Inferior parietal cortex (tissue), 1 donor: Measurements from ENCODE around the gene FAM222A.

Experiments
- DNase-seq: peaks from one replicate; pipeline ENCODE4 v3.0.0-alpha.2; 2016; ENCODE audit errors: extremely low spot score

The FAM222A gene

DNA sequence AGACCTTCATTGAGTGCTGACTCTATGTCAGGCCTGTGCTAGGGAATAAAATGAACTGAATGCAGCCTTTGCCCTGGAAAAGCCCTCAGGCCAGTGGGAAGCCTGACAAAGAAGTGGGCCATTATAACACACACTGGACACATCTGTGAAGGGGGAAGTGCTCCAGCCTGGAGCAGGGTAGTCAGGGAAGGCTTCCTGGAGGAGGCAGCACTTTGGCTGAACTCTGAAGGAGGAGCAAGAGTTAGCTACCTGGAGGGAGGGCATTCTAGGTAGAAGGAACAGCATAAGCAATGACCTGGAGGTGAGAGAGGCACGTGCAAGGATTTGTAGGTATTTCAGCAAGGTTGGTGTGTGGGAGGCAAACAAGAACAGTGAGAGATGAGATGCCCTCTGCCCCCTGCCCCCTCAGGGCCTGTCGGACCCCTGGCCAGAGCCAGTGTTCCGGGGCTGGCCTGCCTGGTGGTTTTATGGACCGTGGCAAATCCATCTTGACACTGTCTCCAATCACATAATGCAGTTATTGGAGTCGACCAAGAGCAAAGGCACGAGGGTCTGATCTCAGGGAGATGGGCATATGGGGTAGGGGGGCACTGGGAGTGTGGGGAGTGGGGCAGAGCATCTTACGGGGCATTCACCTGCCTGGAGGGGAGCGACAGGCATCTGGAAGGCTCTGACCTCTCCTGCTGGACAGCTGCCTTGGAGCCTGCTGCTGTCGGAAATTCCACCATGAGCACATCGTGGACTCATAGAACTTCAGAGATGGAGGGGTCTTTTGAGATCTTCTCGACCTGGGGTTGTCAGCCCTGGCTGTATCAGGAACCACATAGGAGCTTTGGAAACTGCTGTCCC, 2.7 kb upstream of the FAM222A start:
- DNase-seq = no peak

DNA sequence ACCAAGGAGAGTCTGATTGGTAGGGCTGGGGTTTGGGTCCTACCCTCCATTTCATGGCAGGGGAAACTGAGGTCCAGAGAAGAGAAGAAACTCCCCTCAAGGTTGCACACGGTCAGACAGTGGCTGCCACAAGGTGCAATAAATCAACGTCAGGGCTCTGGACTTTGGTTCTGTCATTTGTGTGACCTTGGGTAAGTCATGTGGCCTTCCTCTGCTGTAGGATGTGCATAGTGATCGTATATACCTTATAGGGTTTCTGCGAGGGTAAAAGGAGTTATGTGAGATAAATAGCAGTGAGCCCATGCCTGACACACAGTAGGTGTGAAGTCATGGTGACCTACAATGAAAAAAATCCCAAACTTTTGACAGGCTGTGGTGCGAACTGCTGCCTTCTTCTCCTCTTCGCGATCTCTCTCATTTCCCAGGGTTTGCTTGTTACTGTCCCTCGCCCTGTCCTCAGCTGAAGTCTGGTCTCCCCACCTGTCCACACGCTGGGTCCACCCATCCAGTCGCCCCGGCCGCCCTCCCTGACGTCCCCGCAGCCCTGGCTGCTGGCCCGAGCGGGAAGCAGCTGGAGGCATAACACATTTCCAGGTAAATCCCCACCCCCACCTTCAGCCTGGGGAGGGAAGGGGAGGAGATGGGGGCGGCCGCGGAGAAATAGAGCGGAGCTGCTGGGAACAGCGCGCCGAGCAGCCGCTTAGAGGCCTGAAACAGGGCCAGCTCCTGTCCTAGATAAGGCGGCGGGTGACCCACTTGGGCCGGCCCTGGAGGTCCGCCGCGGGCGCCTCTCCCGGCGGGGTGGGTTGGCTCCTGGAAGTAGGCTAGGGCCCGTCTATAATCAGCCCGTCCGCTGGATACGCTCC, 1.8 kb upstream of the FAM222A start:
- no peak for DNase-seq

DNA sequence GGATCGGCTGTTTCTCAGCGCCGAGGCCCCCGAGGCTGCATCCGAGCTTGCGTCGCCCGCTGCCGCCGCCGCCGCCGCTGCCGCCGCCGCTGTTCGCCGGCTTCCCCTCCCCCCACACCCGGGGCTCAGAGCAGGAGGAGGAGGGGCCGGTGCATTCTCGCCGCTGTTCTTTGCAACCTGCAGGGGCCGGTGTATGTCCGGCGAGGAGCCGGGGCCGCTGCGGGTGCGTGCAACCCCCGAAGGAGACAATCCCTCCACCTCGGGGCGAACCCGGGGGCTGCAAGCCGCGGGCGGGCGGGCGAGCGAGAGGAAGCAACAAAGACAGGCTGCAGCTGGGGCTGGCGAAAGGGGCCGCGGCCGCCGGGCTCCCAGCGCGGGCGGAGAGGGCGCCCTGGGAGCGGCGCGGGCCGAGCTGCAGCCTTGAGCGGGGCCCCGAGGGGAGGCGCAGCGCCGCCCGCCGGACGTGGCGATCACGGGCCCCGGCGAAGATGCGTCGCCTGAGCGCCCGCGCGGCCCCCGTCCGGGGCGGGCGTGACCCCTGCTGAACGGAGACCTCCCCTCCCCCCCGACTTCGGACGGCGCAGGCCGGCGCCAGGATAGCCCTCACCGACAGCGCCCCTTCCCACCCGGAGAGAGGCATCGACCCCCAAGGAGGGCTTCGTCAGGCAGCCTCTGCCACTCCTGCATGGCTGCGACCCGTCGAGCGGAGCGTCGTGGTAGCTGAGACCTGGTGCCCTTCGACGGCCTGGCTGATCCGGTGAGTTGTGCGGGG, 702 bp downstream of the FAM222A start:
- no peak for DNase-seq

- DNase-seq = no peak
Measured at GRCh38 chr12:109714913-109715244, 1.3 kb downstream of the FAM222A start.

GRCh38 chr12:109715310-109716091, 1.9 kb downstream of the FAM222A start:
- no peak for DNase-seq

GRCh38 chr12:109716092-109716479, 2.5 kb downstream of the FAM222A start:
- no peak for DNase-seq

- DNase-seq = peak; percentile 78
Measured at GRCh38 chr12:109716512-109717389, 3.1 kb downstream of the FAM222A start.

GRCh38 chr12:109717390-109718357, 4.0 kb downstream of the FAM222A start:
- DNase-seq = no peak

GRCh38 chr12:109718390-109718789, 4.8 kb downstream of the FAM222A start:
- no peak for DNase-seq

- no peak for DNase-seq
Measured at GRCh38 chr12:109719123-109720022, 5.7 kb downstream of the FAM222A start.

- no peak for DNase-seq
Measured at GRCh38 chr12:109720152-109720856, 6.7 kb downstream of the FAM222A start.

DNA sequence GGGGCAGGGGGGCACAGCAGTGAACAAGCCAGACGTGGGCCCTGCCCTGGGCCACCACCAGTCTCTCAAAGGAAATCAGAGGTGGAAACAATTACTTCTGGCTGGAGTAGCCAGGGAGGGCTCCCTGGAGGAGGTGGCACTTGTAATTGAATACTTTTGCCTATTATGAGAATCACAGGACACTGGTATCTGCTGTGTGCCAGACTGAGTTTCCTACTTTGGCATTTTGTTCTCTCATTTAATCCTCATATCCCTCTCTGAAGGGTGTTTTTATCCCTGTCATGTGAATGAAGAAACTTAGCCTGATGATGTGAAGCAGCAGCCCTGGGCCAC, 7.2 kb downstream of the FAM222A start:
- no peak for DNase-seq

DNA sequence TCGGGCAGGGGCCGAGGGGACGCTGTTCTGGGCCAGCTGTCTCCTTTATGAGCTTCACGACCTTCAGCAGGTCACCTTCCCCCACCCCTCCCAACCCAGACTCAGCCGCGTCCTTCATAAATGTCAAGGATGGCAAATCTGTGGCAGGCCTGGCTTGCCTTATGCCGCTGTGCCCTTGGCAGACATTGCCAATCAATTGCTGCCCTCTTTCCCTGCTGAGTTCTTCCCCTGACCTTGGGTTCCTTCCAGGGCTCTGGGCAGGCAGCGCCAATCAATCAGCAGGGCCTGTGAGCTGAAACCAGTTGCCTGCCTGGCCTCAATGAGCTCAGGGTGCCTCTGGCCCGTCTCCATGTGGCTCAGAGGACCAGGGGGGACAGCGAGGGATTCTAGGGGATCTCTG, 7.7 kb downstream of the FAM222A start:
- DNase-seq = no peak

- no peak for DNase-seq
Measured at GRCh38 chr12:109722022-109722720, 8.5 kb downstream of the FAM222A start.

- no peak for DNase-seq
Measured at GRCh38 chr12:109722721-109723094, 9.1 kb downstream of the FAM222A start.

- peak; percentile 78 for DNase-seq
Measured at GRCh38 chr12:109723311-109723881, 9.8 kb downstream of the FAM222A start.
